Measurements from ENCODE around the gene DGKB. TPM values are rescaled to one million over a fixed set of nuclear protein-coding genes. Genes with fewer than 3 reads are reported as not detected.

Gene DGKB
- total RNA-seq, 1 donor from 2014 or later: 3.4 TPM

DNA sequence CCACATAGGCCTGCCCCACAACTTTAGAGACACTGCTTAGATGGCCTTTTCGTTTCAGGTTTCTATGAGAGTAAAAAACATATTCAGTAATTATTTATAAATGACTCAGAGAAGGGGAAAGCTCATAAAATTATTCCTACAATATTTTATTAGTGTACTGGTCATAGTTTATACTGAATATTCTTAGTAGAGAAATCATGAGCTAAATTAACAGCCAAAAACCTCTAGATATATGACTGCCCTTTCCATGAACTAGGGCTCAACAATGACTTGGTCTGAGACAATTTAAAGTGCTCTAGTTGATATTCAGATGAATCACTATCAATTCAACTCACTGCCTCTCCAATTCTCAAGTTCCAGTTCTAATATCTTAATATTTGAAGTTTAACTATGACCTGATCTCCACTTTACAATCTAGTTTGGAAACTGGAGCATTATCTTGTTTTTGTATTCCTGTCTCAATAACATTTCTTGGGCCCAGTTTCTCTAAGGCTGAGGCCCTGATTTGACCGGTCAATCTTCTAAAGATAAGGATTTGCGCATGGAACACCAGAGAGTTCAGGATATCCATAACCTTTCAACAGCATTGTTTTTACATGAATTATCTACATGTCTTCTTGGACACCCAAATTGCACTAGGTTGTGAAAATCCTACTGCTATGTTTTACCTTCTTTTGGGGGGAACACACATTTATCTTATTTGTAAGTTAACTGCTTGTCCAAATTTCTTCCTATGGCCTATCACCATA lies 141.6 kb downstream of the DGKB start:
- DNase-seq (ENCODE audit: extremely low spot score, unreplicated experiment): no peak
- Mint-ChIP-seq H3K27ac (no peak overlapping the region), H3K4me3 (no peak overlapping the region), H3K4me1 (ENCODE audit: unreplicated experiment) (peaks cover 10% of the 10 kb centered on the region), H3K27me3 (no peaks in the 10 kb centered on the region), H3K36me3 (no peaks in the 10 kb centered on the region), H3K9me3 (no peaks in the 10 kb centered on the region)
- TF ChIP-seq, protein P1, sequence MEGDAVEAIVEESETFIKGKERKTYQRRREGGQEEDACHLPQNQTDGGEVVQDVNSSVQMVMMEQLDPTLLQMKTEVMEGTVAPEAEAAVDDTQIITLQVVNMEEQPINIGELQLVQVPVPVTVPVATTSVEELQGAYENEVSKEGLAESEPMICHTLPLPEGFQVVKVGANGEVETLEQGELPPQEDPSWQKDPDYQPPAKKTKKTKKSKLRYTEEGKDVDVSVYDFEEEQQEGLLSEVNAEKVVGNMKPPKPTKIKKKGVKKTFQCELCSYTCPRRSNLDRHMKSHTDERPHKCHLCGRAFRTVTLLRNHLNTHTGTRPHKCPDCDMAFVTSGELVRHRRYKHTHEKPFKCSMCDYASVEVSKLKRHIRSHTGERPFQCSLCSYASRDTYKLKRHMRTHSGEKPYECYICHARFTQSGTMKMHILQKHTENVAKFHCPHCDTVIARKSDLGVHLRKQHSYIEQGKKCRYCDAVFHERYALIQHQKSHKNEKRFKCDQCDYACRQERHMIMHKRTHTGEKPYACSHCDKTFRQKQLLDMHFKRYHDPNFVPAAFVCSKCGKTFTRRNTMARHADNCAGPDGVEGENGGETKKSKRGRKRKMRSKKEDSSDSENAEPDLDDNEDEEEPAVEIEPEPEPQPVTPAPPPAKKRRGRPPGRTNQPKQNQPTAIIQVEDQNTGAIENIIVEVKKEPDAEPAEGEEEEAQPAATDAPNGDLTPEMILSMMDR (conservative IDR thresholded peaks at IDR 0.05): no peak

DNA sequence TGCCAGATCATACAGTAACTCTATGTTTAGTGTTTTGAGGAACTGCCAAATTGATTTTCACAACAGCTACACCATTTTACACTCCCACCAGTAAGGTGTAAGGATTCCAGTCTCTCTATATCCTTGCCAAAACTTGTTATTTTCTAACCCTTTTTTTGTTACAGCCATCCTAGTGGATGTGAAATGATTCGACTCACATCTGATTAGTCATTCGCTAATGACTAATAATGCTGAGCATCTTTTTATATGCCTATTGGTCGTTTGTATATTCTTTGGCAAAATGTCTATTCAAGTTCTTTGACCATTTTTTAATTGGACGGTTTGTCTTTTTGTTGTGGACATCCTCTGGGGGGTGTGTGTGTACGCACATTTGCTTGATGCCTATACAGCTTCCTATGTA lies 142.8 kb downstream of the DGKB start:
- Mint-ChIP-seq H3K27ac (no peak overlapping the region), H3K4me1 (ENCODE audit: unreplicated experiment) (peaks cover 11% of the 10 kb centered on the region), H3K9me3 (no peaks in the 10 kb centered on the region), H3K4me3 (no peak overlapping the region), H3K27me3 (no peaks in the 10 kb centered on the region), H3K36me3 (no peaks in the 10 kb centered on the region)
- no peak for DNase-seq (ENCODE audit: extremely low spot score, unreplicated experiment)
- TF ChIP-seq, protein P1 (conservative IDR thresholded peaks at IDR 0.05): no peak

DNA sequence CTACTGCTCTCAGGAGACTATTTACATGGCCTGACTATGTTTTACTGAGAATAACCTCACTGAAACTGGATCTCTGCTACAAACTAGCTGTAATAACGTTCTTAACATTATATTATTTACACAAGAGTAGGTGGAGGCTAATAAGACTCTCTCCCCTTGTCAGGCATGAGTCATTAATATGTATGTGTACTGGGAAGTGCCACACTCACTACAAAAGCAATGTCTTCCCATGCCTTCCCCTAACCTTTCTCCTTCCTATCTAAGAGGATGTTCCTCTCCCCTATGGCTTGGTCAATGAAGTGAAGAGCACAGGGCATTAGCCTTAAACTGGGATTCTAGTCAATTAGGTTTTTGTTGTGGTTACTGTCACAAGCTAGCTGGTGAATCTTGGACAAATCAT lies 147.9 kb downstream of the DGKB start:
- no peak for DNase-seq (ENCODE audit: extremely low spot score, unreplicated experiment)
- Mint-ChIP-seq H3K4me1 (ENCODE audit: unreplicated experiment) (peaks cover 11% of the 10 kb centered on the region), H3K36me3 (no peaks in the 10 kb centered on the region), H3K4me3 (no peak overlapping the region), H3K27me3 (peaks cover 3% of the 10 kb centered on the region), H3K27ac (no peak overlapping the region), H3K9me3 (no peaks in the 10 kb centered on the region)
- TF ChIP-seq, protein P1 (conservative IDR thresholded peaks at IDR 0.05): no peak

DNA sequence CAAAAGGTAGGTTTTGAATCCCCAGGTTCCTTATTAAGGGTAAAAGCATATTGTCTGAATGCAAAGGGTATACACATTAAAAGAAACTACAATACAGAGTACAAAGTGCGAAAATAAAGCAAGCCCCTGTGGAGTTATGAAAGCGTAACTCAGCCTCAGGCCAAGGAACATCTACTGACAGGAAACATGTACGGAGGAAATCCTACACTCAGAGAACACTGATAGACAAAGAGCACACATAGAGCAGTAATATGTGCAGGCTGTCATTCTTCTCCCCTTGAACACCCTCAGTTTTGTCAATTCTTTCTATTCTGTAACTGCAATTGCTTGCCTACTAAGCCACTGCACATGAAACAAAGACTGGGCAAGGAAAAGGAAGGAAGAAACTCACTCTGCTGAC lies 150.2 kb downstream of the DGKB start:
- H3K36me3 Mint-ChIP-seq: no peaks in the 10 kb centered on the region
- peaks cover 11% of the 10 kb centered on the region for H3K4me1 Mint-ChIP-seq (ENCODE audit: unreplicated experiment)
- TF ChIP-seq, protein P1 (conservative IDR thresholded peaks at IDR 0.05): no peak
- H3K9me3 Mint-ChIP-seq: peaks cover 5% of the 10 kb centered on the region
- H3K27ac Mint-ChIP-seq: no peak overlapping the region
- DNase-seq (ENCODE audit: extremely low spot score, unreplicated experiment): no peak
- no peak overlapping the region for H3K4me3 Mint-ChIP-seq
- peaks cover 3% of the 10 kb centered on the region for H3K27me3 Mint-ChIP-seq

DNA sequence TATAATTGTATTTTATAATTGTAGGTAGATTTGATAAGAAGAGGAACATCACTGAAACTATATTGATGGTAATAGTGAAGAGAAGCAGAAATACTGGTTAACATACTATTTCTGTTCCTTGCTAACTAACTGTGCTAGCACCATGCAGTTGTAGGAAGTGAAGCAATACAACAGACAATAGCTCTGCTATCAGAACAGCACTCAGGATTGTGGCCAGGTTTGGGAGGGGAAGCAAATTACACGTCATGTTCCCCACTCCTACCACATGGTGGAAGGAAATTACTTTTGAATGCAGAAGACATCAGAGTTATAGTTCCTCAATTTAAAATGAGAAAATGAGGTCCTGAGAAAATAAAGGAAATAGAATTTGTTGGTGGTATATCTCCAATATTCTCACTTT lies 151.1 kb downstream of the DGKB start:
- DNase-seq (ENCODE audit: extremely low spot score, unreplicated experiment): no peak
- Mint-ChIP-seq H3K27me3 (peaks cover 3% of the 10 kb centered on the region), H3K4me1 (ENCODE audit: unreplicated experiment) (peaks cover 11% of the 10 kb centered on the region), H3K9me3 (peaks cover 5% of the 10 kb centered on the region), H3K27ac (no peak overlapping the region), H3K36me3 (no peaks in the 10 kb centered on the region), H3K4me3 (no peak overlapping the region)
- TF ChIP-seq, protein P1 (conservative IDR thresholded peaks at IDR 0.05): no peak

All from type B pancreatic cell (in vitro differentiated cells).